ENCODE measurements around the gene CYLD.

Gene CYLD

DNA sequence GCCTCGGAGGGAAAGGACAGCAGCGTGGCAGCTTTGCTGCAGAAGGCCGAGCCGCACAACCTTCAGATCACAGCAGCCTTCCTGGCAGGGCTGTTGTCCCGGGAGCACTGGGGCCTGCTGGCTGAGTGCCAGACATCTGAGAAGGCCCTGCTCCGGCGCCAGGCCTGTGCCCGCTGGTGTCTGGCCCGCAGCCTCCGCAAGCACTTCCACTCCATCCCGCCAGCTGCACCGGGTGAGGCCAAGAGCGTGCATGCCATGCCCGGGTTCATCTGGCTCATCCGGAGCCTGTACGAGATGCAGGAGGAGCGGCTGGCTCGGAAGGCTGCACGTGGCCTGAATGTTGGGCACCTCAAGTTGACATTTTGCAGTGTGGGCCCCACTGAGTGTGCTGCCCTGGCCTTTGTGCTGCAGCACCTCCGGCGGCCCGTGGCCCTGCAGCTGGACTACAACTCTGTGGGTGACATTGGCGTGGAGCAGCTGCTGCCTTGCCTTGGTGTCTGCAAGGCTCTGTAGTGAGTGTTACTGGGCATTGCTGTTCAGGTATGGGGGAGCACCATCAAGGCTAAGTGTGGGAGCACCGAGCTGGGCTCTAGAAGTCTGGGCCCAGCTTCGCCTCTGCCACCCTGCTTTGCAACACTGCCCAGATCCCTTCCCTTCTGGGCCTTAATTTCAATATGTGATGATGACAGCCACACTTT is 29.9 kb upstream of the CYLD start:
- DNase-seq (ENCODE audit: low spot score), result no peak

DNA sequence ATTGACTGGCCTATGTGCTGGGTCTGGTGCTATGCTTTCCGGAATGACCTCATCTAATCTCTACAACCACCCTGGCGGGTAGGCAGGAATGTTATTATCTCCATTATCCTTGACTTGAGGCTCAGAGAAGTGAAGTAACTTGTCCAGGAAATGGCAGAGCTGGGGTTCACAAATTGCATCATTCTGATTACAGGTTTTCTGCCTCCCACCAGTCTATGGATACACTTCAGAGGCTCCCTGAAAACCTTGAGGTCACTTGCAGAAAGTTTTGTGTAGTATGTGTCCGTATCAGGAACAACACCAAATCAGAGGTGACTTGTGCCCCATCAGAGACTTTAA is 29.4 kb upstream of the CYLD start:
- DNase-seq (ENCODE audit: low spot score), result no peak

DNA sequence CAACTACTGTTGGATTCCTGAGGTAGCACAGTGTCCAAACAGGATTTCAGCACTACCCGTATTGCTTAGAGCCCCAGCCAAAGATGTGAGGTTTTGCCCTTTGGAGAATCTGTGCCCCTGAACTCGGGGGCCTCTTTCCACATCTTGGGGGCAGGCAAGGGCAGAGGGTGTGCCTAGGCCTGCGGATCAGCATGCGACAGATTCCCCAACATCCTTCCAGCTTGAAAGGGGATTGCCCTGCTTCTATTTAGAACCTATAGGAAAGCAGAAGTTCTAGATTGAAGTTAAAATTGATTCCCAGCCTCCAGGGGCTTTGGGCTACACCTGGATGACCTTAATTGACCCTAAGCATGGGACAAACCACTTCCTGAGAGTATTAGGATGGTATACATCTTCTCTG is 28.9 kb upstream of the CYLD start:
- no peak for DNase-seq (ENCODE audit: low spot score)

DNA sequence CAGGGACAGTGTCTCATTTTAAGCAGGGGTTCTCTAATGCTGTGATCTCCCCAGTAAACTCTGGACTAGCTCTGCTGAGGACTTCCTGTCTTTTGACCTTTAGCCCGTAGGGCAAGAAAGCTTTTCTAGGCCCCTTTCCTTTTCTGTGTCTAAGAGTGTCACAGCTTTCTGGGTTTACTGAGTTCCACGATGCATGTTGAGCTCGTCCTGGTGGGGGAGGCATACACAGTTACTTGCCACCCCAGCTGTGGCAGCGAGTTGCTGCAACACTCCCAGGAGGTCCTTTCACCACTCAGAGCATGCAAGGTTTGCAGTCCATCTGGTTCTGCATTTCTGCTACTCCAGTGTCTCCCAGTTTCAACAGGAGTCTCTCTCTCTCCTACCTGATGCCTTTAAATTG is 24.8 kb upstream of the CYLD start:
- DNase-seq (ENCODE audit: low spot score), result no peak

DNA sequence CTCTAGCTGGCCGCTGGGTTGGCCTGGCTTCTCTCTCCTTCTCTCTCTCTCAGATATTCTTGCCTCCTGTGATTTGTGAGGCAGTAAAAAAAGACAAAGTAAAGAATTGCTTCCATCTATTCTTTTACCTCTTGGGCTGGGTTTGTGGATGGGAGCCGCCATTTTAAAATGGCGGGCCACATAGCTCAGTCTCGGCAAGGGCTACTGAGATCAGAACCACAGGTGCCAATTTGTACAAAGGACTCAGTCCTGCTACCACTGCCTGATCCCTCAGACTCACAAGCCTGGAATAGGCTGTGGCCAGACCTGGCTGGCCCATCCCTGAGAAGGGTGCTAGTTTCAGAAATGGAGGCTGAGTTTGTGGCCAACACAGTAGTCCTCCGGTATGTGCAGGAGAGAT is 24.4 kb upstream of the CYLD start:
- no peak for DNase-seq (ENCODE audit: low spot score)

DNA sequence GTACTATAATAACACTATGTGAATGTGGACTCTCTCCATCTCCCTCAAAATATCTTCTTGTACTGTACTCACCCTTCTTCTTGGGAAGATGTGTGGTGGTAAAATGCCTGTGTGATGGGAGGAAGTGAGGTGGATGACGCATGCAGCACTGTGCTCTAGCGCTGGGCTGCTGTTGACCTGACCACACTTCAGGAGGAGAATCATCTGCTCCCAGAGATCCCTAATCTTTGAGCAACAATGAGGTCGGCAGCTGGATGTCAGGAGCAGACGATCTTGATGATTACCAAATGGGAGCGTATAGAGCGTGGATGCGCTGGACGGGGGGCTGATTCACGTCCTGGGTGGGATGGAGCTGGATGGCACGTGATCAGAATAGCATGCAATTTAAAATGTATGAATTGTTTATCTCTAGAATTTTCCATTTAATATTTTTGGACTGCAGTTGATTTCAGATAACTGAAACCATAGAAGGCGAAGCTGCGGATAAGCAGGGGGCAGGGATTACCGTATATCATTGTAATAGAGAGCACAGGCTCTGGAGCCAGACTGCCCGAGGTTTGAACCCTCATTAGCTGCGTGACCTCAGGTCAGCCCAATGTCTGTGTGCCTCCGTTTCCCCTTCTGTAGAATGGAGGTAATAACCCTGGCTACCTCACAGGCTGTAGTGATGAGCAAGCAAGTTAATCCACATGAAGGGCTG is 23.7 kb upstream of the CYLD start:
- DNase-seq (ENCODE audit: low spot score), result no peak

DNA sequence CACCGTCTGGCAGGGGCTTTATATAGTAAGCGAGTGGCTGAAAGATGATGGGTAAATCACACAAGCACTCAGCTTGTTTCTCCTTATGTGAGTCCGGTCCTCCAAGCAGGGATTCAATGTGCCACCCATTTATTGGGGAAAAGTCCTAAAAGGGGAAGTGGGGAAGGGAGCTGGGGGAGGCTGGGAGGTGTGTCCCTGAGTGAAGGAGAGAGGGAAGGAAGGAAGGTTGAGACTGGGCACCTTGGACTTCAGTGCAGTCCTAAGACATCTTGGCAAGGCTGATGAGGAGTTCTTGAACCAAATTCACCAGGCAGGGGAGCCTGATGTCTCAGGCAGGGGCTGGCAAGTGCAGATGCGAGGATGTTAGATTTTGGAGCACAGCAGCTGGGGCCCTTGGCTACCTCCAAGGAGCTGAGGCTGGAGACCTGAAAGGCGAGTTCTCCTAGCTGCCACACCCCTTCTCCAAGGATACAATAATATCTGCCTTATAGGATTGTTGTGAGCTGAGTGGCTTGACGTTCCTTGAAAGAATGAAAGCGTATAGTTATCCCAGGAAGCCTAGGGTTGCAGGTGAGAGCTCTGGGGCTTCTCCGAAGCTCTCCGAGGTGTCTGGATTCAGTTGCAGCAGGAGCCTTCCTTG is 23.0 kb upstream of the CYLD start:
- no peak for DNase-seq (ENCODE audit: low spot score)

DNA sequence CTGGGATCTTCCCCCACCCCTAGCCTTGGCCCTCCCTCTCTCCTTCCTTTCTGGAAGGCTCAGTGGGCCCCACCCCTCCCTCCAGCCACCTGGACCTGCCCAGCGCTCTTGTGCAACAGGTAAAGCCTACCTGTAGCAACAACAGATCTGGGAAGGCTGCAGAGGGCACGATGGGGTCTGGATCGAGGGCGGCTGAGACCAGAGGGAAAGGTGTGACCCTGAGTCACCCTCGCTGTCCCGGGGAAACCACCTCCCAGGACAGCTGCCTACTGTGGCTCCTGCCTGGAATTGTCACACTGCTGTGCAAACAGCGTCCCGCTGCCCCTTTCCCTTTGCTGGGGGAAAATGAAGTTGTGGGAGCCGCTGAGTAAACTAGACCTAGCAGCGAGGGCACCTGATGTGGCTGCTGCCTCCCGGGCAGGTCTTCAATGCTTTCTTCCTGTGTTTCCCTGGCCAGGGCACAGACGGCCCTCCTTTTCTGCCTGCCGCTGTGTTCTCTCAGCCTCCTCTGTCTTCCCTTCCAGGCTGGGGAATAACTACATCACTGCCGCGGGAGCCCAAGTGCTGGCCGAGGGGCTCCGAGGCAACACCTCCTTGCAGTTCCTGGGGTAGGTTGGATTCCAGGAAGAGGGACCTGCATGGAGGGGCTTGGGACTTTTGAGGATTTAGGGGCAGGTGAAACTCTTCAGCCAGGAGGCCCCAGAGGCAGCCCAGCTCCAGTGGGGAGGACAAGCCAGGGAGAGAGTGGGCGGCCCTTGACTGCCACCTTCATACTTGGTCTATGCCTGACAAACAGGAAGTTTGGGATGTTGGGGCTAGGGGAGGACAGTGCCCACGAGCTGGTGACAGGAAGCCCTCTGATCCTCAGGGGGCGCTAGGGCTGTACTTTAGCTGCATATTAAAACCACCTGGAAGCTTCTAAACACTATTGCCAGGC is 22.2 kb upstream of the CYLD start:
- no peak for DNase-seq (ENCODE audit: low spot score)

DNA sequence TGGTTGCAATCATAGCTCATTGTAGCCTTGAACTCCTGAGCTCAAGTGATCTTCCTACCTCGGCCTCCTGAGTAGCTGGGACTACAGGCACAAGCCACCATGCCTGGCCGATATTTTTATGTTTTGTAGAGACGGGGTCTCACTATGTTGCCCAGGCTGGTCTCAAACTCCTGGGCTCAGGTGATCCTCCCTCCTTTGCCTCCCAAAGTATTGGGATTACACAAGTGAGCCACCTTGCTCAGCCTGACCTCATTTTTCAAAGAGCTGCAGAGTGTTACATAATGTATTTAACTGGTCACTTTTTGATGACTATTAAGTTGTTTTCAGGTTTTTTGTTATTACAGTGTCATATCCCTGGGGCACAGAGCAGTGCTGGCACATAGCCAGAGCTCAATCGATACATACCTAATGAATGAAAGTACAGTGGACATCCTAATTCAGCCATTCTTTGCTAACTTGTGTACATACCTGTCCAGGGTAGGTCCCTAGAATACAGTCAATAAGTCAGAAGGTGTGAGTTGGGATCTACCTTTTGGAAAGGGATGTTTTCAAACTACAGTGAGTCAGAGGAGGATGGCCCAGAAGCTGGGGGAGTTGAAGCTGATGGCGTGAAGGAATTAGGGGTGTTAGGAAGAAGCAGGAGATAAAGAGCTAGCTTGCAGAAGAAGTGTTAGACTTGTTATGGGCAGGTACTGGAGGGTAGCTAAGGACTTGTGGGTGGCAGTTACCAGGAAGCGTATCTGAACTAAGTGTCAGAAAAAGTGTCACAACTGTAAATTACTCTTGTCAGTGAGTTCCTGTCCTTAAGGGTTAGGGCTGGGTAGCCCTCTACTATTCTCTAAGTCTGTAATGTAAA is 20.1 kb upstream of the CYLD start:
- DNase-seq (ENCODE audit: low spot score), result no peak

DNA sequence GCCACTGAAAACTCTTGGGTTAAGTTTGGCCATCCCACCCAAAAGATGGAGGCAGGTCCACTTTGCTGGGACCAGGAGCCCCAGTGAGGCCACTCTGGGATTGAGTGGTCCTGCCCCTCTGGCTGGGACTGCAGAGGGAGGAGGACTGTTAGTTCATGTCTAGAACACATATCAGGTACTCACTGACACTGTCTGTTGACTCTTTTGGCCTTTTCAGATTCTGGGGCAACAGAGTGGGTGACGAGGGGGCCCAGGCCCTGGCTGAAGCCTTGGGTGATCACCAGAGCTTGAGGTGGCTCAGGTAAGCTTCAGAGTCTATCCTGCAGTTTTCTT is 19.5 kb upstream of the CYLD start:
- DNase-seq (ENCODE audit: low spot score), result no peak

DNA sequence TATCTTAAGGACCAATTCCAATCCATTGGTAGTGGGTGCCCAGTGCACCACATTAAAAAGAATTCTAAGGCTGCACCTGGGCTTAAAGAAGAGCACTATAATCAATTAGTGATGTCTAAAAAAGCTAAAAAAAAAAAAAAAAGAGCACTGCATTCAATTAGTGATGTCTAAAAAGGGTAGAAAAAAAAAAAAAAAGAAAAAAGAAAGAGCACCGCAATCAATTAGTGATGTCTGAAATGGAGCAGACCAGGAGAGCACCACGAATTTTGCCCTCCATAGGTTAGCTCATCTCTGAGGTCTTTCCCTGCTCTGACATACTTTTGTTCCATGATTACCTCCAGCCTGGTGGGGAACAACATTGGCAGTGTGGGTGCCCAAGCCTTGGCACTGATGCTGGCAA is 18.9 kb upstream of the CYLD start:
- DNase-seq (ENCODE audit: low spot score), result no peak

DNA sequence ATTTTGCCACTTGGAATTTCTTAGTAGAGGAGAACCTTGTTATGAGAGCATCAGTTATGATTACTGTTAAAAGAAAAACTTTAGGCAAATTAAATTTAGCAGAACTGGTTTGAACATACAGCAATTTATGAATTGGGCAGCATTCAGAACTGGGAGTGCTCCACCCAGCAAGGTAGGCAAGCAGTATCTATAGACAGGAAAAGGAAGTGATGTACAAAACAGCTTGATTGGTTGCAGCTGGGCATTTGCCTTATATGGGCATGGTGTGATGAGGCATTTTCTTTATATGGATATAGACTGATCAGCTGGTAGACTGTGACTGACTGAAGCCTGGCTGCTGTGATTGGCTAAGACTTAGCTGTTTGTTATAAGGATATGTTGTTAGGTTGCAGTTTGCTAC is 17.6 kb upstream of the CYLD start:
- no peak for DNase-seq (ENCODE audit: low spot score)

DNA sequence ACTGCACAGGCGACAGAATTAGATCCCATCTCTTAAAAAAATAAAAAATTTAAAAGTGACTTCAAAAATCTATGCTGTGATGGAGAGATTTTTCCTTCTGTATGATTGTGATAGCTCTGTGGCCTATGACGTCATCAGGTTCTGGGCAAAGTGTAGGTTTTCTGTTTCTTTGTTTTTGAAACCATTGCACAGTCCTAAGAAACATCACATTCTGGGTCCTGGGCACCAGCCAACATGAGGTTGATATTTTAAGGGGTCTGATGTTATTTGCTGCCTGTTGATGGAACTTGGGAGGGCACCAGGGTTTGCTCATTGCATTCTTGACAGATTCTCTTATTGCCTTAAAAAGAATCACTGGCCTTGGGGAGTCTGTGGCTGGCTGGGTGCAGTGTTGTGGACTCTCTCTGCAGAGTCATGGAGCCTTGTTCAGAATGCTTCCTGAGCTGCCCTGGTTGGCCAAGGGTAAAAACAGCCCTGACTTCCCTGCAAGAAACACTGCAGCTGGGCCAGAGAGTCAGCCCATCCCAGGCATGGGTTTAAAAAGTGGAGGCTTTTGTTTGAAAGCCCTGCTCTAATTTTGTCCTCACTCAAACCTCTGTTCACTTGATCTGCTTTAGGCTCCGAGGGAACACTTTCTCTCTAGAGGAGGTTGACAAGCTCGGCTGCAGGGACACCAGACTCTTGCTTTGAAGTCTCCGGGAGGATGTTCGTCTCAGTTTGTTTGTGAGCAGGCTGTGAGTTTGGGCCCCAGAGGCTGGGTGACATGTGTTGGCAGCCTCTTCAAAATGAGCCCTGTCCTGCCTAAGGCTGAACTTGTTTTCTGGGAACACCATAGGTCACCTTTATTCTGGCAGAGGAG is 10.5 kb upstream of the CYLD start:
- no peak for DNase-seq (ENCODE audit: low spot score)

DNA sequence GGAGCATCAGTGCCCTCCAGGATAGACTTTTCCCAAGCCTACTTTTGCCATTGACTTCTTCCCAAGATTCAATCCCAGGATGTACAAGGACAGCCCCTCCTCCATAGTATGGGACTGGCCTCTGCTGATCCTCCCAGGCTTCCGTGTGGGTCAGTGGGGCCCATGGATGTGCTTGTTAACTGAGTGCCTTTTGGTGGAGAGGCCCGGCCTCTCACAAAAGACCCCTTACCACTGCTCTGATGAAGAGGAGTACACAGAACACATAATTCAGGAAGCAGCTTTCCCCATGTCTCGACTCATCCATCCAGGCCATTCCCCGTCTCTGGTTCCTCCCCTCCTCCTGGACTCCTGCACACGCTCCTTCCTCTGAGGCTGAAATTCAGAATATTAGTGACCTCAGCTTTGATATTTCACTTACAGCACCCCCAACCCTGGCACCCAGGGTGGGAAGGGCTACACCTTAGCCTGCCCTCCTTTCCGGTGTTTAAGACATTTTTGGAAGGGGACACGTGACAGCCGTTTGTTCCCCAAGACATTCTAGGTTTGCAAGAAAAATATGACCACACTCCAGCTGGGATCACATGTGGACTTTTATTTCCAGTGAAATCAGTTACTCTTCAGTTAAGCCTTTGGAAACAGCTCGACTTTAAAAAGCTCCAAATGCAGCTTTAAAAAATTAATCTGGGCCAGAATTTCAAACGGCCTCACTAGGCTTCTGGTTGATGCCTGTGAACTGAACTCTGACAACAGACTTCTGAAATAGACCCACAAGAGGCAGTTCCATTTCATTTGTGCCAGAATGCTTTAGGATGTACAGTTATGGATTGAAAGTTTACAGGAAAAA is 9.7 kb upstream of the CYLD start:
- DNase-seq (ENCODE audit: low spot score), result no peak

DNA sequence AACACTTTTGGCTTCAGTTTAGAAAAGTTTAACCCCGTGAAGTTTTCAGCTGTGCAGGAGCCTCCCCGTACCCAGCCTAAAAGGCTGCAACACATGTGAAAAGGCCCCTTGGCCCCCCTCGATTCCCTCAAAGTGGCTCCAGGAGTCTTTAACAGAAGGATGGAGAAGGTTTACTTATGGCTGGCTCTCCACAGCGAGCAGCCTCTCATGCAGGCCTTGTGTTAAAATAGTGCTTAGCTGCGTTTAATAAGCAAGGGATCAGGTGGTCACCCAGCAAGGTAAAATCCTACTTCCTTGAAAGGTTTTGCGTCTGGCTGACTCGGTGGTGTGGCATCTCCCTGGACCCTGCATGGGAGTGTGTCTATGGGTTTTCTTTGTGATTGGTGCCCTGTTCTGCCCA is 8.4 kb upstream of the CYLD start:
- DNase-seq (ENCODE audit: low spot score), result no peak

DNA sequence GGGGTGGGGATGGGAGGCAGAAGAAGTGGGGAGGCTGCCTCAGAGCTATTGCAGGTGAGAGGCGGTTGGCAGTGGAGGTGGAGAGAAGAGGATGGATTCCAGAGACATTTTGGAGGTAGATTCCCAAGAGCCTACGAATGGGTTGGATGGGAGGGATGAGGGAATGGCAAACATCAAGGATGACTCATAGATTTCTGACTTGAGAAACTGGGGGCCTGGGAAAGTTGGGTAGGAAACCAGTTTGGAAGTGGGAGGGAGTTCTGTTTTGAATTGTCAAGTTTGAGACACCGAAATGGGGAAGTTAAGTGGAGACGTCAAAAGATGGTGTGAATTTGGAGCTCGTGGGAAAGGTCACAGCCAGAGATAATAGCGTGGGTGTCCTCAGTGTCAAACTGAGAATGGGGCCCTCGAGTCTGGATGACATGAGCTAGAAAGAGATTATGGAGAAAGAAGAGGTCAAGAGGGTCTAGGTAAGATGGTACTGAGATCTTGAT is 6.2 kb upstream of the CYLD start:
- no peak for DNase-seq (ENCODE audit: low spot score)

DNA sequence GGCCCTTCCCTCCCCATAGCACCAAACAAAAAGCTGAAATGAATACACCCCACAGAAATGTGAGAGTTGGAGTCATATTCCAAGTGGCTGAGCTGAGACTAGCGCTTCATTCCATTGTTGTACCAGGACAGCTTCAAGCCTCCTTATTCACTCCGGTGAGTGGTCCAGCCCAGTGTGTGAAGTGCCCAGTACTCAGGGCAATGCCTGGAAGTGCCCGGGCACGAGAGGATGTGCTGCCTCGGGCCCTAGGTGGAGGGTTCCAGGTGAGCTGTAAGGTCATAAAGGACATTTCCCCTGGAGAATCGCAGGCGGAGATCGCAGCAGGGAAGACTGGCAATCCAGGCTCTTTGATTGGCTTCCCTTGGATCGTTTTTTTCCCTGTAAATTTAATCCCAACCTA is 5.4 kb upstream of the CYLD start:
- DNase-seq (ENCODE audit: low spot score), result no peak

DNA sequence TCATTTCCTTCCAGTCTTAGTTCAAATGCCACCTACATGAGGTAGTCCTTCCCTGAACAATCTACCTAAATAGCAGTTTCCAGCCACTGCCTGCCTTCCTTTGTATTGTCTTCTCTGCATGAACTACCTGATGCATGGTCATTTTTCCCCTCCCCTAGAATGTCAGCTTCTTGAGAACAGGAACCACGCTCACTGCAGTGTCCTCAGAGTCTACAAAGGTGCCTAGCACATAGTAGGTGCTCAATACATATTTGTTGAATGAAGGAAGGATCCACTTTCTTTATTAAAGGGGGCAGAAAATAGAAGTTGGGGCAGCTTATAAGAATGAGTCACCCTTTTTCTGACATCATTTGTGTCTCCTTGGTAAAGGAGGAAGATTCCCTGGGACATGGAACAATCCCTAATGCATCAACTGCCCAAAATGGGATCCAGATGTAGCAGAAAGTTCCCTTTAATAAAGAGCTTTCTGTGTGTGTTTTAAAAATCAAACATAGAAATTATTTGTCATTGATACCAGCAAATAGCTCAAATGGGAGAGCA is 4.4 kb upstream of the CYLD start:
- DNase-seq (ENCODE audit: low spot score), result no peak

DNA sequence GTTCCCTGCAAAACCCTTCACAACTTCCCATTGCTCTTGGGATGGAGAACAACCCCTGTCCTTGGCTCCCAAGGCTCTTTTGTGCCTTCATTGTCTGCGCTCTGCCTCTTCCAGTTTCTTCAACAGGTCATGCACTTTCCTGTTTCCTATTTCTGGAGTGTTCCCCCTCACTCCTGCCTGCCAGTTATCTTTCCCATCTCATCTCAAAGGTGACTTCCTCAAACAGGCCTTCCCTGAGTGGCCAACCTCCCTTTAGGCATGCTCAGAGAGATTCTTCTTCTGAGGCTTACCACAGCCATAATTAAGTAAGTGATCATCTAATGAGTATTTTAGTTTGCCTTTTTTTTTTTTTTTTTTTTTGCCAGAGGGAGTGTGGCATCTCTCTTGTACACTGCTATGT is 2.9 kb upstream of the CYLD start:
- DNase-seq (ENCODE audit: low spot score), result no peak

All from HuH-7 (cell line).